Measurements from ENCODE around the gene NMU.

GRCh38 chr4:55546506-55546755 lies 89.7 kb downstream of the NMU start:
- no peak for TF ChIP-seq CREM (IDR thresholded peaks at IDR 0.05; ENCODE audit: low read depth)
- no peak for TF ChIP-seq POLR2AphosphoS5 (IDR thresholded peaks at IDR 0.05; ENCODE audit: low read length)
- TF ChIP-seq BCL3 (IDR thresholded peaks at IDR 0.05; ENCODE audit: borderline replicate concordance, insufficient read depth, low read depth, low read length, poor library complexity, severe bottlenecking), result no peak
- TF ChIP-seq USF2 (IDR thresholded peaks at IDR 0.05; ENCODE audit: borderline replicate concordance, low read depth, low read length), result no peak
- no peak for TF ChIP-seq ATF7 (IDR thresholded peaks at IDR 0.05; ENCODE audit: low read depth)
- TF ChIP-seq NFXL1 (IDR thresholded peaks at IDR 0.05; ENCODE audit: borderline replicate concordance), result no peak
- TF ChIP-seq TAF1 (IDR thresholded peaks at IDR 0.05; ENCODE audit: borderline replicate concordance, low read depth, low read length), result no peak

Data from GM12878 (cell line).